Measurements from ENCODE around the gene BCL6B. TPM values are rescaled to one million over a fixed set of nuclear protein-coding genes. Genes with fewer than 3 reads are reported as not detected.

The BCL6B gene
- total and polyA plus RNA-seq, 2 of the 4 experiments (the other 2 are of a cell fraction), result not detected

GRCh38 chr17:7067198-7067597 lies 44.3 kb downstream of the BCL6B start:
- no peaks in the 10 kb centered on the region for H3K36me3 ChIP-seq (ENCODE audit: control insufficient read depth, insufficient read depth, low read length)
- H2AK5ac ChIP-seq (ENCODE audit: low read depth, low read length), result no peak overlapping the region
- H3K9me3 ChIP-seq (ENCODE audit: control insufficient read depth, insufficient read depth, low read length), result peaks cover 5% of the 10 kb centered on the region
- H4K8ac ChIP-seq (ENCODE audit: low read depth in 2 of 2, low read length in 2 of 2), result no peak overlapping the region
- no peak overlapping the region for H4K5ac ChIP-seq (ENCODE audit: low read depth, low read length)
- H3K4ac ChIP-seq (ENCODE audit: low read depth, low read length), result no peak overlapping the region
- H2BK120ac ChIP-seq (ENCODE audit: low read depth, low read length), result no peak overlapping the region
- TF ChIP-seq POLR2A (IDR thresholded peaks at IDR 0.05; ENCODE audit: low read depth, low read length) (no peak), MAZ (IDR thresholded peaks at IDR 0.05; ENCODE audit: borderline replicate concordance, low read depth, low read length) (no peak), RCOR1 (IDR thresholded peaks at IDR 0.05; ENCODE audit: insufficient replicate concordance, low read length) (no peak), CHD1 (IDR thresholded peaks at IDR 0.05; ENCODE audit: low read depth, low read length) (no peak), MXI1 (IDR thresholded peaks at IDR 0.05; ENCODE audit: borderline replicate concordance, low read depth, low read length) (no peak), SMC3 (IDR thresholded peaks at IDR 0.05; ENCODE audit: low read depth, low read length) (no peak), USF2 (IDR thresholded peaks at IDR 0.05; ENCODE audit: low read depth, low read length) (no peak), FOS (IDR thresholded peaks at IDR 0.05; ENCODE audit: low read depth, low read length) (no peak), BHLHE40 (IDR thresholded peaks at IDR 0.05; ENCODE audit: low read depth, low read length) (no peak), RAD21 (IDR thresholded peaks at IDR 0.05; ENCODE audit: low read length) (no peak), NFE2L2 (IDR thresholded peaks at IDR 0.05; ENCODE audit: low read depth, low read length) (no peak), CTCF (conservative IDR thresholded peaks at IDR 0.05; ENCODE audit: low read depth, low read length) (no peak), ELK1 (IDR thresholded peaks at IDR 0.05; ENCODE audit: borderline replicate concordance, low read depth, low read length) (no peak), CEBPB (IDR thresholded peaks at IDR 0.05; ENCODE audit: low read depth, low read length) (no peak), RFX5 (IDR thresholded peaks at IDR 0.05; ENCODE audit: low read depth, low read length) (no peak), MAFK (IDR thresholded peaks at IDR 0.05; ENCODE audit: low read depth, low read length) (no peak)
- no peak overlapping the region for H3K4me2 ChIP-seq (ENCODE audit: low read depth, low read length)
- no peak overlapping the region for H2BK5ac ChIP-seq (ENCODE audit: low read depth, low read length, poor library complexity, severe bottlenecking)
- no peak overlapping the region for H2AK9ac ChIP-seq (replicated peaks; ENCODE audit: low read depth, low read length, poor library complexity)
- H2AFZ ChIP-seq (replicated peaks; ENCODE audit: low read length, poor library complexity), result no peak overlapping the region
- CTCF ChIA-PET, result no interaction called here
- BruUV-seq (replicated peaks), result no TSS peak
- H3K23ac ChIP-seq (ENCODE audit: low read depth, low read length), result no peak overlapping the region
- H3K9me1 ChIP-seq (ENCODE audit: insufficient read depth, low read length), result no peaks in the 10 kb centered on the region
- no CpG with 5 or more reads among the region's 1 CpG for WGBS, 2 experiments (ENCODE audit: extremely low coverage in 2 of 2, insufficient read length in 1 of 2)
- dilution Hi-C loops (cut with HindIII; ENCODE audit: low sequenced_read_pairs, unreplicated experiment), result no loop called here
- ATAC-seq (ENCODE audit: low read depth) (no peak), DNase-seq (no peak)
- H3K79me1 ChIP-seq (ENCODE audit: low read depth in 1 of 2, low read length in 2 of 2), result no peaks in the 10 kb centered on the region
- no peak overlapping the region for H3K27ac ChIP-seq (ENCODE audit: insufficient read depth, low read length)
- no peak overlapping the region for H4K91ac ChIP-seq (ENCODE audit: insufficient read depth, low read depth, low read length)
- H3K4me1 ChIP-seq (ENCODE audit: control insufficient read depth, insufficient read depth, low read length), result no peaks in the 10 kb centered on the region
- H4K20me1 ChIP-seq (ENCODE audit: insufficient read depth, low read length), result no peaks in the 10 kb centered on the region
- H3K14ac ChIP-seq (replicated peaks; ENCODE audit: low read depth, low read length), result no peak overlapping the region
- H3K4me3 ChIP-seq (ENCODE audit: insufficient read depth, low read depth, low read length), result no peak overlapping the region
- no peak overlapping the region for H3K18ac ChIP-seq (ENCODE audit: low read depth, low read length)
- peaks cover 27% of the 10 kb centered on the region for H3K27me3 ChIP-seq (ENCODE audit: control insufficient read depth, insufficient read depth, low read length)
- H3K56ac ChIP-seq (ENCODE audit: extremely low read depth, insufficient read depth, low read length), result no peak overlapping the region
- H3K9ac ChIP-seq (ENCODE audit: low read depth, low read length), result no peak overlapping the region
- H2BK15ac ChIP-seq (ENCODE audit: low read depth, low read length), result no peak overlapping the region
- H2BK20ac ChIP-seq (ENCODE audit: low read depth, low read length), result no peak overlapping the region
- intact Hi-C loops (cut with micrococcal nuclease), result no loop called here
- in situ Hi-C loops (cut with MboI; ENCODE audit: low sequenced_read_pairs), result loop anchor here (25.0 kb wide), 1 partner anchor 470 kb away; the partner anchor contains the start of gene TNFSF12
- POLR2A ChIA-PET (ENCODE audit: unreplicated experiment), result no interaction called here
